Chondrocyte (in vitro differentiated cells): Measurements from ENCODE around the gene ATP6V1F. TPM values are rescaled to one million over a fixed set of nuclear protein-coding genes. Genes with fewer than 3 reads are reported as not detected.
A peak's percentile ranks its signal among the peaks of the same experiment; 100 is the strongest.

Experiments used
- DNase-seq: peaks from one replicate; pipeline ENCODE4 v3.0.0; 2021; ENCODE audit warnings: mixed read lengths, low spot score
- H3K27ac Mint-ChIP-seq: one replicate; pipeline ENCODE4 v1.8.0; 2021; ENCODE audit warnings: mild to moderate bottlenecking, moderate library complexity, mixed read lengths; ENCODE audit not compliant: unreplicated experiment
- H3K27me3 Mint-ChIP-seq: 2 replicates; pipeline ENCODE4 v1.8.0; 2021; ENCODE audit warnings: low read depth, mixed read lengths
- H3K36me3 Mint-ChIP-seq: 2 replicates; pipeline ENCODE4 v1.8.0; 2021; ENCODE audit warnings: low read depth, mixed read lengths
- H3K4me1 Mint-ChIP-seq: 2 replicates; pipeline ENCODE4 v1.8.0; 2021; ENCODE audit warnings: low read depth, mild to moderate bottlenecking, mixed read lengths
- H3K4me3 Mint-ChIP-seq: one replicate; pipeline ENCODE4 v1.8.0; 2021; ENCODE audit warnings: mild to moderate bottlenecking, moderate library complexity, mixed read lengths; ENCODE audit not compliant: unreplicated experiment
- H3K9me3 Mint-ChIP-seq: 2 replicates; pipeline ENCODE4 v1.8.0; 2021; ENCODE audit warnings: low read depth, mixed read lengths
- CTCF ChIP-seq: fragments of 200-600 bp; sonication (generic); IDR thresholded peaks from 2 replicates; pipeline ENCODE4 v1.5.0; 2021; ENCODE audit warnings: antibody characterized with exemption, mild to moderate bottlenecking, moderate library complexity
- total RNA-seq: library from RNA; stranded (reverse); gene quantifications from 3 replicates; pipeline ENCODE4 v1.2.1, GENCODE V29; 2021

The ATP6V1F gene
- total RNA-seq, 1 donor from 2014 or later = 154 TPM

GRCh38 chr7:128895320-128895719 lies 32.7 kb downstream of the ATP6V1F start:
- Mint-ChIP-seq H3K27me3 (no peaks in the 10 kb centered on the region), H3K4me1 (peaks cover 3% of the 10 kb centered on the region), H3K4me3 (no peak overlapping the region), H3K27ac (no peak overlapping the region), H3K36me3 (no peaks in the 10 kb centered on the region), H3K9me3 (no peaks in the 10 kb centered on the region)
- DNase-seq = peak; percentile 19
- TF ChIP-seq CTCF = no peak

GRCh38 chr7:128899392-128899791 lies 36.7 kb downstream of the ATP6V1F start:
- Mint-ChIP-seq H3K27me3 (peaks cover 4% of the 10 kb centered on the region), H3K36me3 (no peaks in the 10 kb centered on the region), H3K4me1 (peaks cover 11% of the 10 kb centered on the region), H3K27ac (no peak overlapping the region), H3K9me3 (no peaks in the 10 kb centered on the region), H3K4me3 (no peak overlapping the region)
- no peak for DNase-seq
- no peak for TF ChIP-seq CTCF

- TF ChIP-seq CTCF = no peak
- no peaks in the 10 kb centered on the region for H3K9me3 Mint-ChIP-seq
- H3K27me3 Mint-ChIP-seq = peaks cover 4% of the 10 kb centered on the region
- H3K4me3 Mint-ChIP-seq = no peak overlapping the region
- H3K27ac Mint-ChIP-seq = no peak overlapping the region
- H3K4me1 Mint-ChIP-seq = peaks cover 13% of the 10 kb centered on the region
- DNase-seq = no peak
- H3K36me3 Mint-ChIP-seq = no peaks in the 10 kb centered on the region
These were observed 37.6 kb downstream of the ATP6V1F start for GRCh38 chr7:128900237-128900636.

GRCh38 chr7:128902761-128903585 lies 40.3 kb downstream of the ATP6V1F start:
- H3K4me1 Mint-ChIP-seq = peaks cover 10% of the 10 kb centered on the region
- peaks cover 9% of the 10 kb centered on the region for H3K27me3 Mint-ChIP-seq
- H3K36me3 Mint-ChIP-seq = no peaks in the 10 kb centered on the region
- H3K4me3 Mint-ChIP-seq = peak overlapping the region; percentile 8
- no peak for DNase-seq
- H3K9me3 Mint-ChIP-seq = no peaks in the 10 kb centered on the region
- TF ChIP-seq CTCF = no peak
- H3K27ac Mint-ChIP-seq = peak overlapping the region; percentile 66

- Mint-ChIP-seq H3K27ac (peak overlapping the region; percentile 66), H3K9me3 (no peaks in the 10 kb centered on the region), H3K36me3 (no peaks in the 10 kb centered on the region)
These were observed 41.1 kb downstream of the ATP6V1F start for GRCh38 chr7:128903621-128904361.

More at GRCh38 chr7:128903621-128904361, 41.1 kb downstream of the ATP6V1F start:
- Mint-ChIP-seq H3K27me3 (peaks cover 9% of the 10 kb centered on the region), H3K4me3 (no peak overlapping the region), H3K4me1 (peaks cover 10% of the 10 kb centered on the region)
- no peak for DNase-seq
- no peak for TF ChIP-seq CTCF
